ENCODE results near the gene TMUB2.
A peak's percentile ranks its signal among the peaks of the same experiment; 100 is the strongest.

TMUB2 gene

GRCh38 chr17:44218344-44219107 lies 31.8 kb downstream of the TMUB2 start:
- peak; percentile 97 for DNase-seq (ENCODE audit: low spot score)
- TF ChIP-seq CTCF (IDR thresholded peaks at IDR 0.05; ENCODE audit: extremely low read depth, missing control alignments) = peak; percentile 62

DNA sequence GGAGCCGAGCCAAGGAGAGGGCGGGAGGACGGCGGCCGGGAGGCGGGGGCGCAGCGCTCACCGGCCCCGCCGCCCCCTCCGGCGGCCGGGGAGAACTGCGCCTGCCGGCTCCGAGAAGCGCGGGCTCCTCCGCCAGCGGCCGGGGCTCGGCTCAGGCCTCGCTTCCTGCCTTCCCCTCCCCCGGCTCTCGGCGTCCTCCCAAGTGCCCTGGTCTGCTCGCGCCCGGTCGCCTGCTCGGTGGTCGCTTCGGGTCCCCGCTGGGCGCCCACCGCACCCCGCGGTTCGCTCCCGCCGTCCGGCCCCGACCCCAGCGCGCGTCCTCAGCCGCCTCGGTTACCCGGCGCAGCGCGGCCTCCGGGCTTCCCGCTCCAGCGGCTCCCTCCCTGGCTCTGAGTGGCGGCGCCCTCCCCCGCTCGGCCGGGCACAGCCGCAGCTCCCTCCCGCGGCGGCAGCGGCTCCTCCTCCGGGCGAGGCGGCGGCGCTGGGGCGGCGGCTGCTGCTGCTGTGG lies 32.4 kb downstream of the TMUB2 start:
- DNase-seq (ENCODE audit: low spot score) = peak; percentile 91
- no peak for TF ChIP-seq CTCF (IDR thresholded peaks at IDR 0.05; ENCODE audit: extremely low read depth, missing control alignments)

- DNase-seq (ENCODE audit: low spot score) = peak; percentile 84
- no peak for TF ChIP-seq CTCF (IDR thresholded peaks at IDR 0.05; ENCODE audit: extremely low read depth, missing control alignments)
Measured at GRCh38 chr17:44219616-44220212, 32.9 kb downstream of the TMUB2 start, which contains the start of gene UBTF. Gene UBTF, minus strand, starts transcription at chr17:44219675. Its CDS starts 1,446 bp downstream, at chr17:44218229.

DNA sequence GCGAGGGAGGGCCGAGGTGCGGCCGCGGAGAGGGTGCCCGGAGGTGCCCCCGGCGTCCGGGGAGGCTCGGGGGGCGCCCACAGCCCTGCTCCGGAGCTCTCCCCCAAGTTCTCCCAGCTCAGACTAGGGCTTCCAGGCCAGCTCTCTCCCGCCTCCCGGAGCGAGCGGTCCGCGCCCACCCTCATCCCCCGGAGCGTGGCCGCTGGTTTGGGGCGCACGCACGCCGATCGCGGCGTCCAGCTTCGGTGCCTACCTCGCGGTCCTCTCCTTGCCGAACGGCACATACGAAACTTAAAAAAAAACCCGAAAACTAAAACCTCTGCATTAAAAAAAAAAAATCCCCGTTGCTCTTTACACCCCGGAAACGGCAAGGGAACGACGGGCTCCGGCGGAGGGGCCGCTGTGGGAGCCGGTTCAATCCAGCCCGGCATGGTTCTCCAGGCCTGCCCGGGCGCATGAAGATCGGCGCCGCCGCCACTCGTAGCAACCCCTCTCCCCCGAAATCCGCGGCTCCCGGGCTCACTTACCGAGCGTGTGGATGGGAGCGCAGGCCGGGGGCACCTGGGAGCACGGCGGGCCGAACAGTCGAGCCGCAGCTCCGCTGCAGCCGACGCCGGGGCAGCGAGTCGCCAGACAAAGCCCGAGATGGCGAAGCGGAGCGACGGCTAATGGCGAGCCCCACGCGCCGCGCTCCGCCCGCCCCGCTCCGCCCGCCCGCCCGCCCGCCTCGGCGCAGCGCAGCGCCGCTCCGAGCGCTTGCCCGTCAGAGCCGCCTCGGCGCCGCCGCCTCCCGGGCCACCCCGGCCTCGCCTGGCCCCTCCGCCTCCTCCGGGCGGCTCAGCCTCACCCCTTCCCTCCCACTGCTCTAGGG lies 33.7 kb downstream of the TMUB2 start:
- no peak for TF ChIP-seq CTCF (IDR thresholded peaks at IDR 0.05; ENCODE audit: extremely low read depth, missing control alignments)

DNA sequence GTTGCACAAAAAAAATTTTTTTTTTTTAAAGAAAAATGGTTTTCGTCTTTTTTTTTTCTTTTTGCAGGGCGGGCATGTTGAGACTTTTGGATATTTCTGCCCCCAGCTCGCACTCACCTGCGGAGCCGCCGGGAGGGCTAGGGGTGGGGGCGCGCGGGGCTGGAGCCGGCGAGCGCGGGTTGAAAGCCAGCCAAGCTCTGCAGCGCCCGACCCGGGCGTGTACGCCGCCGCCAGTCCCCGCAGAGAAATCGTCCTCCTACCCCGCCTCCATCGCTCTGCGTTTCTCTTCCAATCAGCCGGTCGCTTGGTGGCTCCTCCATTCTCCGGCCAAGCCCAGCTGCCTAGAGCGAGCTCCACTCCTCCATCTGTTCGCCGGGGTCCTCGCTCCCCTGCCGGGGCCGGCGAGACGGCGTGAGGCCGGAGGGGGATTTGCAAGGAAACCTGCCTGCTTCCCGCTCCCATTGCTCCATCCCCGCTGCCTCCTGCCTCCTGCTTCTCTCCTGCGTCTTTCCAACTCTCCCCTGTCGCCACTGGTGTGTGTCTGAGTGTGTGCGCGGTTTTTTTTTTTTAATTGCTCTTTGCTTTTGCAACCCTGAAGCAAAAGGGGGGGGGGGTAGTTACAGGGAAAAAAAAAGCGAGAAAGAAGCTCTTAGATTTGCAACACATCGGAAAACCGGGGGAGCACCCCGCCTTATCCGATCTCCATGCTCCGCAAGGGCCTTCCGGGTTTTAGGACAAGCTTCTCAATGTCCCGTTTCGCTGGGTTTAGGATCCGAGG lies 34.5 kb downstream of the TMUB2 start:
- no peak for TF ChIP-seq CTCF (IDR thresholded peaks at IDR 0.05; ENCODE audit: extremely low read depth, missing control alignments)
- DNase-seq (ENCODE audit: low spot score) = peak; percentile 86

More for the DNA sequence above, 33.7 kb downstream of the TMUB2 start:
- DNase-seq (ENCODE audit: low spot score) = peak; percentile 82

- TF ChIP-seq CTCF (IDR thresholded peaks at IDR 0.05; ENCODE audit: extremely low read depth, missing control alignments) = no peak
- peak; percentile 55 for DNase-seq (ENCODE audit: low spot score)
Measured at GRCh38 chr17:44221862-44222111, 35.0 kb downstream of the TMUB2 start.

Data from GM20000 (cell line).